Keratinocyte (primary cell): ENCODE measurements around the gene ZCCHC24.

ENCODE experiments used
- EZH2 ChIP-seq: IDR thresholded peaks from one replicate; pipeline ENCODE4 v1.6.1; 2012; ENCODE audit warnings: inconsistent platforms, mild to moderate bottlenecking, low read length, moderate library complexity
- TF ChIP-seq, protein P1 (sequence below), 3 experiments: IDR thresholded peaks in 1 of 3; conservative IDR thresholded peaks in 1 of 3; optimal IDR thresholded peaks in 1 of 3; 2 replicates in 2 of 3; 3 replicates in 1 of 3; pipeline versions ENCODE3 to v1.5.1; 2011; ENCODE audit warnings: low read length in 3 of 3, mild to moderate bottlenecking in 3 of 3, moderate library complexity in 2 of 3, control low read depth in 1 of 3, inconsistent platforms in 1 of 3; ENCODE audit not compliant: insufficient read depth in 2 of 3; ENCODE audit errors: extremely low read depth in 1 of 3

DNA sequence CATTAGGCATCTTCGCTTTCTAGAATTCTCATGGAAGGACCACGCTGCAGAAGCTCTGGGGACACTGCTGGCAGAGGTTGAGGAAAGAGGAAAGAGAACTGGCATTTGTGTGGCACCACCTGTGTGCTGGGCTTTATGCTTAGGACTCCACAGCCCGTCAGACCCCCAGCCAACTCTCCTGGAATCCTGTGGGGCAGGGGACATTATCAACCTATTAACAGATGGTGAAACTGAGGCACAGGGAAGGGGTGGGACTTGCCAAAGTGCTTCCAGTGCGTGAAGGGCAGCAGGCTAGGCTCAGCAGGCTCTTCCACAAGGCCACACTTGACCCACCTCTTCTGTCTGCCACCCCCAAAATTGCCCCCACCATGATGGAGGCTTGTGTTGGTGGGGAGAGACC is 46.8 kb downstream of the ZCCHC24 start:
- no peak for TF ChIP-seq EZH2
- TF ChIP-seq, protein P1, sequence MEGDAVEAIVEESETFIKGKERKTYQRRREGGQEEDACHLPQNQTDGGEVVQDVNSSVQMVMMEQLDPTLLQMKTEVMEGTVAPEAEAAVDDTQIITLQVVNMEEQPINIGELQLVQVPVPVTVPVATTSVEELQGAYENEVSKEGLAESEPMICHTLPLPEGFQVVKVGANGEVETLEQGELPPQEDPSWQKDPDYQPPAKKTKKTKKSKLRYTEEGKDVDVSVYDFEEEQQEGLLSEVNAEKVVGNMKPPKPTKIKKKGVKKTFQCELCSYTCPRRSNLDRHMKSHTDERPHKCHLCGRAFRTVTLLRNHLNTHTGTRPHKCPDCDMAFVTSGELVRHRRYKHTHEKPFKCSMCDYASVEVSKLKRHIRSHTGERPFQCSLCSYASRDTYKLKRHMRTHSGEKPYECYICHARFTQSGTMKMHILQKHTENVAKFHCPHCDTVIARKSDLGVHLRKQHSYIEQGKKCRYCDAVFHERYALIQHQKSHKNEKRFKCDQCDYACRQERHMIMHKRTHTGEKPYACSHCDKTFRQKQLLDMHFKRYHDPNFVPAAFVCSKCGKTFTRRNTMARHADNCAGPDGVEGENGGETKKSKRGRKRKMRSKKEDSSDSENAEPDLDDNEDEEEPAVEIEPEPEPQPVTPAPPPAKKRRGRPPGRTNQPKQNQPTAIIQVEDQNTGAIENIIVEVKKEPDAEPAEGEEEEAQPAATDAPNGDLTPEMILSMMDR (optimal IDR thresholded peaks at IDR 0.05 in 1 of 3, IDR thresholded peaks at IDR 0.05 in 1 of 3, conservative IDR thresholded peaks at IDR 0.05 in 1 of 3; ENCODE audit: extremely low read depth in 1 of 3, insufficient read depth in 2 of 3, low read length in 3 of 3) = no peak
